Smooth muscle cell (in vitro differentiated cells): Measurements from ENCODE around the gene ARHGAP26. TPM values are rescaled to one million over a fixed set of nuclear protein-coding genes. Genes with fewer than 3 reads are reported as not detected.

Experiments used
- DNase-seq: peaks from one replicate; lab custom pipeline; 2025; ENCODE audit not compliant: unreplicated experiment; lab: John Stamatoyannopoulos, UW
- H2AFZ ChIP-seq: fragments of 200-600 bp; sonication (generic); 2 replicates; pipeline ENCODE4 v1.6.0; 2016; ENCODE audit warnings: antibody characterized with exemption, low read depth, mild to moderate bottlenecking
- H3F3A ChIP-seq: fragments of 200-600 bp; sonication (generic); 2 replicates; pipeline ENCODE4 v1.6.0; 2017; ENCODE audit warnings: antibody characterized with exemption, low read depth
- H3K27ac ChIP-seq: fragments of 200-600 bp; sonication (generic); 2 replicates; pipeline ENCODE4 v1.5.1; 2016; ENCODE audit warnings: low read depth, mild to moderate bottlenecking
- H3K27me3 ChIP-seq: fragments of 200-600 bp; sonication (generic); 2 replicates; pipeline ENCODE4 v1.6.1; 2016; ENCODE audit warnings: low read depth, mild to moderate bottlenecking
- H3K36me3 ChIP-seq: fragments of 200-600 bp; sonication (generic); 2 replicates; pipeline ENCODE4 v1.5.1; 2016; ENCODE audit warnings: low read depth
- H3K4me1 ChIP-seq: fragments of 200-600 bp; sonication (generic); 2 replicates; pipeline ENCODE4 v1.5.1; 2016; ENCODE audit warnings: low read depth
- H3K4me2 ChIP-seq: fragments of 200-600 bp; sonication (generic); 2 replicates; pipeline ENCODE4 v1.6.0; 2016; ENCODE audit warnings: mild to moderate bottlenecking
- H3K4me3 ChIP-seq: fragments of 200-600 bp; sonication (generic); 2 replicates; pipeline ENCODE4 v1.5.1; 2016; ENCODE audit warnings: mild to moderate bottlenecking
- H3K79me2 ChIP-seq: fragments of 200-600 bp; sonication (generic); 2 replicates; pipeline ENCODE4 v1.6.0; 2016; ENCODE audit warnings: low read depth, mild to moderate bottlenecking
- H3K9ac ChIP-seq: fragments of 200-600 bp; sonication (generic); 2 replicates; pipeline ENCODE4 v1.6.0; 2016; ENCODE audit warnings: low read depth
- H3K9me3 ChIP-seq: fragments of 200-600 bp; sonication (generic); replicated peaks from 2 replicates; pipeline ENCODE4 v1.5.1; 2016; ENCODE audit warnings: low read depth
- H4K20me1 ChIP-seq: fragments of 200-600 bp; sonication (generic); 2 replicates; pipeline ENCODE4 v1.6.0; 2016; ENCODE audit warnings: low read depth
- CTCF ChIP-seq: fragments of 200-600 bp; sonication (generic); IDR thresholded peaks from 2 replicates; pipeline ENCODE4 v1.5.1; 2017; ENCODE audit warnings: borderline replicate concordance, mild to moderate bottlenecking, antibody characterized with exemption; ENCODE audit not compliant: insufficient read depth, poor library complexity, severe bottlenecking
- WGBS: methylation state at CpG from one replicate; pipeline ENCODE4 v1.1.7; 2016; ENCODE audit warnings: low lambda C conversion rate; 5-methylcytosine and 5-hydroxymethylcytosine counted together
- polyA plus RNA-seq: library from polyadenylated mRNA; unstranded; fragments of >200 nt; fragmentation: Nextera tagmentation; extraction: Ambion mirVana; gene quantifications from 2 replicates; pipeline ENCODE4 v1.2.1, GENCODE V29; 2016
- total RNA-seq: library from RNA; depleted of rRNA; stranded (reverse); fragments of >200 nt; gene quantifications from 2 replicates; pipeline ENCODE4 v1.2.3, GENCODE V29; 2014

ARHGAP26 gene
- total and polyA plus RNA-seq, 2 experiments from 2014 or later, result 2.2 to 5.1 TPM

- H3K36me3 ChIP-seq, result no peaks in the 10 kb centered on the region
- no peak overlapping the region for H3K4me3 ChIP-seq
- H3K79me2 ChIP-seq, result no peaks in the 10 kb centered on the region
- no peak for TF ChIP-seq CTCF
- H3K4me2 ChIP-seq, result no peak overlapping the region
- H2AFZ ChIP-seq, result no peak overlapping the region
- no peaks in the 10 kb centered on the region for H3K4me1 ChIP-seq
- no peak for DNase-seq
- no peaks in the 10 kb centered on the region for H3K27me3 ChIP-seq
- H3F3A ChIP-seq, result peaks cover 2% of the 10 kb centered on the region
- H4K20me1 ChIP-seq, result no peaks in the 10 kb centered on the region
- no peak overlapping the region for H3K27ac ChIP-seq
- no peaks in the 10 kb centered on the region for H3K9me3 ChIP-seq
- 47% methylated on average over 4 of the region's 4 CpGs for WGBS
- no peak overlapping the region for H3K9ac ChIP-seq
These were observed 75.3 kb downstream of the ARHGAP26 start for GRCh38 chr5:142845402-142845921.

- no peaks in the 10 kb centered on the region for H4K20me1 ChIP-seq
- H3K27ac ChIP-seq, result no peak overlapping the region
- TF ChIP-seq CTCF, result no peak
These were observed 75.8 kb downstream of the ARHGAP26 start for GRCh38 chr5:142845954-142846398.

GRCh38 chr5:142846406-142846805, 76.2 kb downstream of the ARHGAP26 start:
- no peak overlapping the region for H3K4me3 ChIP-seq
- no peaks in the 10 kb centered on the region for H3K4me1 ChIP-seq
- H4K20me1 ChIP-seq, result no peaks in the 10 kb centered on the region
- no peaks in the 10 kb centered on the region for H3K36me3 ChIP-seq
- peaks cover 2% of the 10 kb centered on the region for H3F3A ChIP-seq
- no peak for DNase-seq
- TF ChIP-seq CTCF, result no peak
- no peak overlapping the region for H2AFZ ChIP-seq
- no peaks in the 10 kb centered on the region for H3K27me3 ChIP-seq
- H3K4me2 ChIP-seq, result no peak overlapping the region
- H3K9me3 ChIP-seq, result no peaks in the 10 kb centered on the region
- H3K79me2 ChIP-seq, result no peaks in the 10 kb centered on the region
- H3K27ac ChIP-seq, result no peak overlapping the region
- H3K9ac ChIP-seq, result no peak overlapping the region

More at GRCh38 chr5:142845954-142846398, 75.8 kb downstream of the ARHGAP26 start:
- Histone ChIP-seq H3K27me3 (no peaks in the 10 kb centered on the region), H2AFZ (no peak overlapping the region), H3K4me1 (no peaks in the 10 kb centered on the region), H3K36me3 (no peaks in the 10 kb centered on the region), H3K4me2 (no peak overlapping the region), H3K79me2 (no peaks in the 10 kb centered on the region), H3K9ac (no peak overlapping the region), H3K4me3 (no peak overlapping the region), H3F3A (peaks cover 2% of the 10 kb centered on the region), H3K9me3 (no peaks in the 10 kb centered on the region)
- no peak for DNase-seq
- WGBS, result 78% methylated on average over 9 of the region's 9 CpGs
